Naive thymus-derived CD4-positive, alpha-beta T cell (primary cell): ENCODE results near the gene PIGL. TPM values are rescaled to one million over a fixed set of nuclear protein-coding genes. Genes with fewer than 3 reads are reported as not detected.

Experiments
- ATAC-seq: fragments of 150-1000 bp; cut with Tn5 transposase; 2 replicates; pipeline ENCODE4 v1.10.0; 2021; ENCODE audit warnings: mild to moderate bottlenecking, moderate library complexity
- CTCF ChIA-PET: fragments of 350-600 bp; sonication (Branson Sonifier 250); formaldehyde crosslinking; loops from one replicate; lab custom pipeline; 2021; ENCODE audit warnings: antibody characterized with exemption; lab: Charles Lee
- POLR2A ChIA-PET: fragments of 350-600 bp; sonication (Branson Sonifier 250); formaldehyde crosslinking; loops from one replicate; lab custom pipeline; 2021; ENCODE audit warnings: antibody characterized with exemption, inconsistent platforms; lab: Charles Lee
- DNase-seq, 9 donors: peaks; one replicate each; pipeline versions ENCODE4 v3.0.0 to v3.0.0-alpha.2; 2020 to 2022; ENCODE audit warnings: mixed read lengths in 1 of 9
- H3K27ac ChIP-seq: one replicate; pipeline ENCODE4 v1.7.0; 2013; ENCODE audit warnings: mild to moderate bottlenecking, low read depth, low read length, moderate library complexity
- H3K27me3 ChIP-seq, 2 donors: one replicate each; pipeline ENCODE4 v1.7.0; 2013; ENCODE audit warnings: low read length in 2 of 2, mild to moderate bottlenecking in 2 of 2, moderate library complexity in 2 of 2; ENCODE audit not compliant: control insufficient read depth in 2 of 2, insufficient read depth in 2 of 2
- H3K36me3 ChIP-seq, 3 experiments: 1 replicate in 2 of 3; 2 replicates in 1 of 3; pipeline ENCODE4 v1.7.0; 2013; ENCODE audit warnings: low read length in 3 of 3, mild to moderate bottlenecking in 3 of 3, moderate library complexity in 1 of 3; ENCODE audit not compliant: insufficient read depth in 3 of 3, control insufficient read depth in 2 of 3
- H3K4me1 ChIP-seq, 2 donors: one replicate each; pipeline ENCODE4 v1.7.0; 2013; ENCODE audit warnings: low read length in 2 of 2, mild to moderate bottlenecking in 2 of 2, moderate library complexity in 1 of 2; ENCODE audit not compliant: control insufficient read depth in 2 of 2, insufficient read depth in 2 of 2
- H3K4me3 ChIP-seq: 2 replicates; pipeline ENCODE4 v1.7.0; 2013; ENCODE audit warnings: mild to moderate bottlenecking, low read length
- H3K9me3 ChIP-seq, 3 experiments: 1 replicate in 2 of 3; 2 replicates in 1 of 3; pipeline ENCODE4 v1.7.0; 2013; ENCODE audit warnings: low read length in 3 of 3; ENCODE audit not compliant: control insufficient read depth in 2 of 3
- H3K27ac Mint-ChIP-seq, 9 donors: one replicate each; pipeline ENCODE4 v1.8.0; 2020 to 2022; ENCODE audit warnings: mixed read lengths in 9 of 9, mild to moderate bottlenecking in 8 of 9, moderate library complexity in 5 of 9, inconsistent platforms in 2 of 9
- H3K27me3 Mint-ChIP-seq, 5 donors: one replicate each; pipeline ENCODE4 v1.8.0; 2021 to 2022; ENCODE audit warnings: mixed read lengths in 5 of 5, mild to moderate bottlenecking in 1 of 5
- H3K36me3 Mint-ChIP-seq, 5 donors: one replicate each; pipeline ENCODE4 v1.8.0; 2020 to 2022; ENCODE audit warnings: mixed read lengths in 5 of 5, mild to moderate bottlenecking in 3 of 5, inconsistent platforms in 1 of 5
- H3K4me1 Mint-ChIP-seq, 7 donors: one replicate each; pipeline ENCODE4 v1.8.0; 2020 to 2022; ENCODE audit warnings: mixed read lengths in 7 of 7, mild to moderate bottlenecking in 3 of 7, inconsistent platforms in 1 of 7
- H3K4me3 Mint-ChIP-seq, 10 donors: one replicate each; pipeline ENCODE4 v1.8.0; 2020 to 2022; ENCODE audit warnings: mild to moderate bottlenecking in 10 of 10, mixed read lengths in 10 of 10, moderate library complexity in 6 of 10, inconsistent platforms in 2 of 10
- H3K9me3 Mint-ChIP-seq, 11 donors: one replicate each; pipeline ENCODE4 v1.8.0; 2020 to 2022; ENCODE audit warnings: mixed read lengths in 11 of 11, mild to moderate bottlenecking in 4 of 11, inconsistent platforms in 1 of 11, moderate library complexity in 1 of 11
- intact Hi-C, 2 donors: fragments of 100-400 bp; cut with micrococcal nuclease; formaldehyde crosslinking; loops; one replicate each; pipeline ENCODE4 v1.15.1; 2023
- polyA plus RNA-seq, 2 donors: library from polyadenylated mRNA; unstranded; fragments of 300-500 nt; fragmentation: Illumina TruSeq; gene quantifications; one replicate each; pipeline ENCODE4 v1.2.3, GENCODE V29; 2021
- total RNA-seq, 6 experiments: library from RNA in 5 of 6; stranded (reverse) in 5 of 6; gene quantifications; 1 replicate in 5 of 6; 2 replicates in 1 of 6; pipeline ENCODE4 v1.2.3 and lab custom pipeline; 2021 to 2026

The PIGL gene
- total RNA-seq (10 to 100 TPM; 34.1 to 82.5 (median 75.3) TPM), polyA plus RNA-seq (10 to 100 TPM; 12.3 to 15.2 TPM), total RNA-seq (lab: John Stamatoyannopoulos, UW) (32.7 reads per million, percentile 62 among the genes with 10 or more reads in this experiment)

GRCh38 chr17:16217002-16217635, at the start of gene PIGL:
TSS of gene PIGL (plus strand) at chr17:16217210. CDS start at chr17:16217227, 17 bp downstream.
- H3K4me3 ChIP-seq: peak within 1 kb of the TSS; percentile 76
- DNase-seq (peak; percentile 47 to 85 (median 78)), ATAC-seq (peak; percentile 60)
- Mint-ChIP-seq H3K27me3 (no peaks in the 10 kb centered on the region), H3K4me1 (peaks cover 25 to 58% (median 45%) of the 10 kb centered on the region in 7 donors), H3K36me3 (peaks cover 0 to 3% (median 0%) of the 10 kb centered on the region in 5 donors), H3K9me3 (no peaks in the 10 kb centered on the region), H3K27ac (peak within 1 kb of the TSS; percentile 88 to 96 (median 95)), H3K4me3 (peak within 1 kb of the TSS; percentile 89 to 99 (median 96))
- intact Hi-C loops: loop anchor here (1.0 to 10.0 kb wide), 10 partner anchors 35 to 1912 kb away; partner anchors contain the start of genes CENPV (in 1 of the 2), HS3ST3B1 (in 1 of the 2), PLD6 (in 1 of the 2) and TRPV2 (in 1 of the 2)
- ChIA-PET CTCF (no interaction called here), POLR2A (interaction anchor here (0.5 to 1.9 kb wide), 5 partner anchors 9 to 164 kb away, joined by 3 to 10 read pairs (median 5); partner anchors contain the start of gene UBB)
- H3K9me3 ChIP-seq: no peaks in the 10 kb centered on the region
- peaks cover 20 to 29% of the 10 kb centered on the region in 2 donors for H3K4me1 ChIP-seq
- H3K27me3 ChIP-seq: no peaks in the 10 kb centered on the region
- H3K36me3 ChIP-seq: peaks cover 0 to 9% (median 0%) of the 10 kb centered on the region in 3 experiments
- peak within 1 kb of the TSS; percentile 91 for H3K27ac ChIP-seq

- H3K36me3 ChIP-seq: peaks cover 0 to 14% (median 5%) of the 10 kb centered on the region in 3 experiments
- no peak overlapping the region for H3K4me3 Mint-ChIP-seq
- POLR2A ChIA-PET: no interaction called here
- no peaks in the 10 kb centered on the region for H3K27me3 ChIP-seq
- H3K4me3 ChIP-seq: no peak overlapping the region
- ATAC-seq (no peak), DNase-seq (no peak)
- H3K27ac Mint-ChIP-seq: no peak overlapping the region
- H3K4me1 Mint-ChIP-seq: peaks cover 6 to 24% (median 11%) of the 10 kb centered on the region in 7 donors
- intact Hi-C loops: no loop called here
- H3K27ac ChIP-seq: no peak overlapping the region
- H3K4me1 ChIP-seq: no peaks in the 10 kb centered on the region
- H3K27me3 Mint-ChIP-seq: no peaks in the 10 kb centered on the region
- no peaks in the 10 kb centered on the region for H3K9me3 ChIP-seq
- H3K36me3 Mint-ChIP-seq: peaks cover 8 to 26% (median 14%) of the 10 kb centered on the region in 5 donors
- CTCF ChIA-PET: no interaction called here
- H3K9me3 Mint-ChIP-seq: no peaks in the 10 kb centered on the region
Observed at GRCh38 chr17:16171613-16172012, 45.4 kb upstream of the PIGL start.

DNA sequence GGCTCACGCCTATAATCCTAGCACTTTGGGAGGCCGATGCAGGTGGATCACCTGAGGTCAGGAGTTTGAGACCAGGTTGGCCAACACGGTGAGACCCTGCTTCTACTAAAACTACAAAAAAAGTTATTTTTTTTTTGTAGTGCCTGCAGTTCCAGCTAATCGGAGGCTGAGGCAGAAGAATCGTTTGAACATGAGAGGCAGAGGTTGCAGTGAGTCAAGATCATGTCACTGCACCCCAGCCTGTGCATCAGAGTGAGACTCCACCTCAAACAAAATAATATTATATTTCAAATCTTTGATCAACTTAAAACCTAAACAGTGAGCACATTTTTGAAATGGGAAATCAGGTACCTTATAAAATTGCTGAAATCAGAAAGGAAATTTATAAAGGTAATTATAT, 38.2 kb upstream of the PIGL start:
- H3K36me3 Mint-ChIP-seq: peaks cover 0 to 35% (median 13%) of the 10 kb centered on the region in 5 donors
- no peak overlapping the region for H3K27ac Mint-ChIP-seq
- DNase-seq (no peak), ATAC-seq (no peak)
- Histone ChIP-seq H3K27ac (no peak overlapping the region), H3K9me3 (no peaks in the 10 kb centered on the region), H3K4me3 (no peak overlapping the region), H3K4me1 (no peaks in the 10 kb centered on the region), H3K27me3 (no peaks in the 10 kb centered on the region), H3K36me3 (no peaks in the 10 kb centered on the region)
- ChIA-PET CTCF (no interaction called here), POLR2A (no interaction called here)
- H3K4me1 Mint-ChIP-seq: peaks cover 12 to 59% (median 48%) of the 10 kb centered on the region in 7 donors
- H3K4me3 Mint-ChIP-seq: no peak overlapping the region
- no peaks in the 10 kb centered on the region for H3K27me3 Mint-ChIP-seq
- intact Hi-C loops: no loop called here
- no peaks in the 10 kb centered on the region for H3K9me3 Mint-ChIP-seq

DNA sequence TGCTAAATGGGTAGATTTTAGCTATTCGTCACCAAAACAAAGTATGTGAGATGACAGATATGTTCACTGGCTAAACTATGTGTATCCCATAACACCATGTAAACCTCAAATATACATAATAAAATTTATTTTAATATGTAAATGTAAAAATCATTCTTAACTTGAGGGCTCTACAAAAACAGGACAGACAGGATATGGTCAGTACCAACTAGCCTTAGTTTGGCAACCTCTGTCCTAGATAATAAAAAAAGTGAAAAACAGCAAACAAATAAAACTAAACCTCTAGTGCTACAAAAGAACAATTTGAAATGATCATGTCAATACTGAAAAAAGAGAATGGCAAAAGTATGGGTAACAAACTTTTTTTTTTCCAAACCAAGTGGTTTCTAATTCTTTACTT, 35.4 kb upstream of the PIGL start:
- Mint-ChIP-seq H3K4me3 (no peak overlapping the region), H3K27me3 (no peaks in the 10 kb centered on the region), H3K4me1 (peaks cover 21 to 67% (median 56%) of the 10 kb centered on the region in 7 donors), H3K9me3 (no peaks in the 10 kb centered on the region), H3K27ac (no peak overlapping the region), H3K36me3 (peaks cover 0 to 53% (median 27%) of the 10 kb centered on the region in 5 donors)
- intact Hi-C loops: loop anchor here in 1 of 2 donors (5.0 kb wide), 1 partner anchor 36 kb away; the partner anchor contains the start of genes NCOR1 and PIGL
- Histone ChIP-seq H3K4me3 (no peak overlapping the region), H3K36me3 (peaks cover 0 to 13% (median 5%) of the 10 kb centered on the region in 3 experiments), H3K4me1 (no peaks in the 10 kb centered on the region), H3K27me3 (no peaks in the 10 kb centered on the region), H3K9me3 (no peaks in the 10 kb centered on the region), H3K27ac (no peak overlapping the region)
- DNase-seq: no peak
- ATAC-seq: no peak
- POLR2A ChIA-PET: no interaction called here
- CTCF ChIA-PET: no interaction called here

DNA sequence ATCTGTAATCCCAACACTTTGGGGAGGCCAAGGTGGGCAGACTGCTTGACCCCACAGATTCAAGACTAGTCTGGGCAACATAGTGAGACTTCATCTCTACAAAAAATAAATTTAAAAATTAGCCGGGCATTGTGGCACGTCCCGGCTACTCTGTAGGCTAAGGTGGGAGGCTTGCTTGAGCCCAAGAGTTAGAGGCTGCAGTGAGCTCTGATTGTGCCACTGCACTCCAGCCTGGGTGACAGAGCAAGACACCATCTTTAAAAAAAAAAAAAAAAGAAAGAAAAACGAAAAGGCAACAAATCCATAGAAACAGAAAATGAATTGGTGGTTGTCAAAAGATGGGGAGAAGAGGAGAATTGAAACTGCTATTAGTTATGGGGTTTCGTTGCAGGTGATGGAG, 29.4 kb upstream of the PIGL start:
- Mint-ChIP-seq H3K9me3 (no peaks in the 10 kb centered on the region), H3K27ac (peak overlapping the region in 1 of 9 donors; percentile 51), H3K36me3 (peaks cover 0 to 54% (median 25%) of the 10 kb centered on the region in 5 donors), H3K4me3 (no peak overlapping the region), H3K27me3 (no peaks in the 10 kb centered on the region), H3K4me1 (peaks cover 14 to 61% (median 49%) of the 10 kb centered on the region in 7 donors)
- CTCF ChIA-PET: no interaction called here
- no peaks in the 10 kb centered on the region for H3K4me1 ChIP-seq
- H3K36me3 ChIP-seq: peaks cover 5 to 35% (median 5%) of the 10 kb centered on the region in 3 experiments
- no peaks in the 10 kb centered on the region for H3K27me3 ChIP-seq
- DNase-seq: no peak
- no peak overlapping the region for H3K27ac ChIP-seq
- POLR2A ChIA-PET: interaction anchor here (0.9 kb wide), 1 partner anchor 29 kb away, joined by 3 read pairs; no protein-coding TSS in a partner anchor
- no peak overlapping the region for H3K4me3 ChIP-seq
- intact Hi-C loops: no loop called here
- H3K9me3 ChIP-seq: no peaks in the 10 kb centered on the region
- no peak for ATAC-seq

GRCh38 chr17:16189791-16190348, 27.1 kb upstream of the PIGL start:
- no peak overlapping the region for H3K4me3 Mint-ChIP-seq
- no peak for ATAC-seq

More at GRCh38 chr17:16189791-16190348, 27.1 kb upstream of the PIGL start:
- H3K27me3 Mint-ChIP-seq: no peaks in the 10 kb centered on the region
- H3K4me1 Mint-ChIP-seq: peaks cover 20 to 57% (median 42%) of the 10 kb centered on the region in 7 donors
- H3K4me1 ChIP-seq: no peaks in the 10 kb centered on the region
- ChIA-PET CTCF (no interaction called here), POLR2A (interaction anchor here (0.6 to 0.7 kb wide), 2 partner anchors 9 to 27 kb away, joined by 3 to 5 read pairs; partner anchors contain the start of gene PIGL)
- H3K36me3 Mint-ChIP-seq: peaks cover 4 to 53% (median 33%) of the 10 kb centered on the region in 5 donors
- H3K27me3 ChIP-seq: no peaks in the 10 kb centered on the region
- DNase-seq: no peak
- no peak overlapping the region for H3K27ac ChIP-seq
- no peaks in the 10 kb centered on the region for H3K9me3 ChIP-seq
- intact Hi-C loops: no loop called here
- H3K27ac Mint-ChIP-seq: peak overlapping the region in 1 of 9 donors; percentile 47
- peaks cover 4 to 33% (median 5%) of the 10 kb centered on the region in 3 experiments for H3K36me3 ChIP-seq
- no peak overlapping the region for H3K4me3 ChIP-seq
- H3K9me3 Mint-ChIP-seq: no peaks in the 10 kb centered on the region
